ENCODE data around the gene OSBPL1A. TPM values are rescaled to one million over a fixed set of nuclear protein-coding genes. Genes with fewer than 3 reads are reported as not detected.

The OSBPL1A gene
- total and polyA plus RNA-seq, 2 of the 8 experiments (the other 6 are each of a cell fraction or from before 2014, with no cell fraction given): 53.2 to 74.9 TPM

- TF ChIP-seq FOSL1 (IDR thresholded peaks at IDR 0.05; ENCODE audit: insufficient read depth, low read depth, low read length): no peak
- TF ChIP-seq JUN (IDR thresholded peaks at IDR 0.05; ENCODE audit: low read depth, low read length): no peak
- TF ChIP-seq PHF8 (conservative IDR thresholded peaks at IDR 0.05; ENCODE audit: low read depth, low read length): no peak
- no peak for TF ChIP-seq TBP (IDR thresholded peaks at IDR 0.05; ENCODE audit: low read depth, low read length)
- no peak for TF ChIP-seq SIN3A (conservative IDR thresholded peaks at IDR 0.05 in 1 of 2, IDR thresholded peaks at IDR 0.05 in 1 of 2; ENCODE audit: low read depth in 1 of 2, low read length in 2 of 2)
- no peak for TF ChIP-seq JUND (IDR thresholded peaks at IDR 0.05; ENCODE audit: low read length)
- TF ChIP-seq EP300 (IDR thresholded peaks at IDR 0.05; ENCODE audit: borderline replicate concordance in 1 of 2, low read depth in 2 of 2, low read length in 2 of 2): no peak
Observed at GRCh38 chr18:24373328-24373727, 24.3 kb downstream of the OSBPL1A start (continued).
